GM21515 (cell line): ENCODE results near the gene PRAMEF20.

Experiments used
- ATAC-seq: cut with Tn5 transposase; IDR thresholded peaks from one replicate; pipeline ENCODE4 v1.9.1; 2021; ENCODE audit not compliant: unreplicated experiment

The PRAMEF20 gene

GRCh38 chr1:13461977-13462376 lies 51.7 kb downstream of the PRAMEF20 start:
- no peak for ATAC-seq

- ATAC-seq, result no peak
Measured at GRCh38 chr1:13462682-13463081, 52.4 kb downstream of the PRAMEF20 start.

- ATAC-seq, result no peak
Measured at GRCh38 chr1:13465515-13465914, 55.3 kb downstream of the PRAMEF20 start.

GRCh38 chr1:13469343-13469742 lies 59.1 kb downstream of the PRAMEF20 start:
- ATAC-seq, result no peak
